ENCODE data around the gene SPEG.

SPEG gene

GRCh38 chr2:219426068-219426443 lies 8.6 kb upstream of the SPEG start:
- TF ChIP-seq GABPA (IDR thresholded peaks at IDR 0.05; ENCODE audit: low read depth) (no peak), SPI1 (IDR thresholded peaks at IDR 0.05; ENCODE audit: borderline replicate concordance, low read depth) (no peak), POLR2AphosphoS5 (IDR thresholded peaks at IDR 0.05; ENCODE audit: low read depth) (no peak), REST (IDR thresholded peaks at IDR 0.05; ENCODE audit: insufficient replicate concordance, low read depth) (no peak)
- TF ChIP-seq, protein P1, sequence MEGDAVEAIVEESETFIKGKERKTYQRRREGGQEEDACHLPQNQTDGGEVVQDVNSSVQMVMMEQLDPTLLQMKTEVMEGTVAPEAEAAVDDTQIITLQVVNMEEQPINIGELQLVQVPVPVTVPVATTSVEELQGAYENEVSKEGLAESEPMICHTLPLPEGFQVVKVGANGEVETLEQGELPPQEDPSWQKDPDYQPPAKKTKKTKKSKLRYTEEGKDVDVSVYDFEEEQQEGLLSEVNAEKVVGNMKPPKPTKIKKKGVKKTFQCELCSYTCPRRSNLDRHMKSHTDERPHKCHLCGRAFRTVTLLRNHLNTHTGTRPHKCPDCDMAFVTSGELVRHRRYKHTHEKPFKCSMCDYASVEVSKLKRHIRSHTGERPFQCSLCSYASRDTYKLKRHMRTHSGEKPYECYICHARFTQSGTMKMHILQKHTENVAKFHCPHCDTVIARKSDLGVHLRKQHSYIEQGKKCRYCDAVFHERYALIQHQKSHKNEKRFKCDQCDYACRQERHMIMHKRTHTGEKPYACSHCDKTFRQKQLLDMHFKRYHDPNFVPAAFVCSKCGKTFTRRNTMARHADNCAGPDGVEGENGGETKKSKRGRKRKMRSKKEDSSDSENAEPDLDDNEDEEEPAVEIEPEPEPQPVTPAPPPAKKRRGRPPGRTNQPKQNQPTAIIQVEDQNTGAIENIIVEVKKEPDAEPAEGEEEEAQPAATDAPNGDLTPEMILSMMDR (IDR thresholded peaks at IDR 0.05; ENCODE audit: insufficient read depth, low read length) = no peak
- Histone ChIP-seq H3K27ac (replicated peaks) (no peak overlapping the region), H3K27me3 (ENCODE audit: insufficient read depth, poor library complexity, severe bottlenecking) (no peaks in the 10 kb centered on the region), H3K4me3 (replicated peaks; ENCODE audit: insufficient read depth, low read length) (no peak overlapping the region)
- no peak for DNase-seq (ENCODE audit: low read depth in 1 of 2, low spot score in 1 of 2)

- H3K27me3 ChIP-seq (ENCODE audit: insufficient read depth, poor library complexity, severe bottlenecking) = no peaks in the 10 kb centered on the region
- no peak overlapping the region for H3K4me3 ChIP-seq (replicated peaks; ENCODE audit: insufficient read depth, low read length)
- no peak overlapping the region for H3K27ac ChIP-seq (replicated peaks)
- TF ChIP-seq POLR2AphosphoS5 (IDR thresholded peaks at IDR 0.05; ENCODE audit: low read depth) (no peak), SPI1 (IDR thresholded peaks at IDR 0.05; ENCODE audit: borderline replicate concordance, low read depth) (no peak), GABPA (IDR thresholded peaks at IDR 0.05; ENCODE audit: low read depth) (no peak), REST (IDR thresholded peaks at IDR 0.05; ENCODE audit: insufficient replicate concordance, low read depth) (no peak)
- TF ChIP-seq, protein P1 (IDR thresholded peaks at IDR 0.05; ENCODE audit: insufficient read depth, low read length) = no peak
- DNase-seq (ENCODE audit: low read depth in 1 of 2, low spot score in 1 of 2) = no peak
These were observed 8.0 kb upstream of the SPEG start for GRCh38 chr2:219426534-219427136.

DNA sequence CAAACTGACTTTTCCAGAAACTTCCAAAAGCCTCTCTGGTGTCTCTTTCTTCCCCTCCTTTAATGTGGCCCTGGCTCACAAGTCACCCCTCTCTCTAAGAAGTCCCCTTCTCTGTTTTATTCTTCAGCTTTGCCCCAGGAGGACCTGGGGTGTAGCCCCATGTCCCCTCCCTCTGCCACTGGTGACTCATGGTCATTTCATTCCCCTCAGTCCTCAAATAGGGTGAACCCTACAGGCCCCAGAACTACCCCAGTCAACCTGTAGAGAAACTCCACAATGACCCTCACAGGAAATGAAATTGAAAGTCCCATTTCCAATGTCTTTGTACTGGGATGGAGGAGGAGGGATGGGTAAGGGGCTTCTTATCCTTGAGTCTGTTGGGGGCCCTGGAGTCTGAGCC lies 6.2 kb upstream of the SPEG start:
- H3K27ac ChIP-seq (replicated peaks) = no peak overlapping the region
- no peak overlapping the region for H3K4me3 ChIP-seq (replicated peaks; ENCODE audit: insufficient read depth, low read length)
- H3K27me3 ChIP-seq (ENCODE audit: insufficient read depth, poor library complexity, severe bottlenecking) = no peaks in the 10 kb centered on the region
- TF ChIP-seq POLR2AphosphoS5 (IDR thresholded peaks at IDR 0.05; ENCODE audit: low read depth) (no peak), GABPA (IDR thresholded peaks at IDR 0.05; ENCODE audit: low read depth) (no peak), REST (IDR thresholded peaks at IDR 0.05; ENCODE audit: insufficient replicate concordance, low read depth) (no peak), SPI1 (IDR thresholded peaks at IDR 0.05; ENCODE audit: borderline replicate concordance, low read depth) (no peak)
- TF ChIP-seq, protein P1 (IDR thresholded peaks at IDR 0.05; ENCODE audit: insufficient read depth, low read length) = no peak
- DNase-seq (ENCODE audit: low read depth in 1 of 2, low spot score in 1 of 2) = no peak
